Fibroblast of the conjunctiva (primary cell): ENCODE results near the gene PAK6.
A peak's percentile ranks its signal among the peaks of the same experiment; 100 is the strongest.

ENCODE experiments used
- DNase-seq: peaks from one replicate; pipeline ENCODE4 v3.0.0-alpha.2; 2010; ENCODE audit warnings: low read depth

Gene PAK6

GRCh38 chr15:40312370-40313158, 73.7 kb downstream of the PAK6 start:
- DNase-seq: no peak

GRCh38 chr15:40313531-40314398, 74.9 kb downstream of the PAK6 start:
- DNase-seq: no peak

- no peak for DNase-seq
These were observed 75.9 kb downstream of the PAK6 start for GRCh38 chr15:40314723-40315276.

DNA sequence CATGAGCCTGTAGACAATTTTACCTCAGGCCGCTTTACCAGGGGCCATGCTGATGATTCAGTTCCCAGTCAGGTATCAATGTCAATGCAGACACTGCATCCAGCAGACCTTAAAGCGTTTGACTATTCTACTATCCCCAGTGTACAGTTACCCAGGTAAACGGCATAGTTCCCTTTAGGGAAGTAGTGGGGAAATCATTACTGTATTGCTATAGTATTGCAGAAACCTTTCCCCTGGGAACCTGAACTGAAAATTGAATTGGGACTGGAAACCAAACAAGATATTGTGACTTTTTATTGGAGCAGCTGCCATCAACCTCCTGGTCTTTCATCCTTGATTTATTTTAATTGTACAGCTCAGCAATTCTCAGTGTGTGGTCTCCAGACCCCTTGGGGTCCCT, 78.1 kb downstream of the PAK6 start:
- DNase-seq: no peak

DNA sequence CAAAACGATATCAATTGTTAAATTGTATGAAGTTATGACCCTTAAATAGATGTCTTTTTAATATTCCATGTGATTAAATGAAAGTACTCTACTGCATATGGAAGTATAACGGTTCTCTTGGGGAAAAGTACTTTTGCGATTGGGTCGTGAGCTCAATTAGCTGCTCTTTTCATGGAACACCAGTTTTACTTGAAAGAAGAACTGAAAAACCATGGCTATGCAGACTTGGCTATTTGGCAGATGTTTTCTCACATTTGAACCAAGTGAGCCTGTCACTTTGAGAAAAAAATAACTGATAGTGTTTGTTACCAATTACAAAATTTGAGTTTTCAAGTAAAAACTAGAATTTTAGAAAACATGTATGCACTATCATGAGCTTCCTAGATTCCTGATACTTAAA, 78.7 kb downstream of the PAK6 start:
- no peak for DNase-seq

GRCh38 chr15:40320409-40320808, 81.5 kb downstream of the PAK6 start:
- DNase-seq: no peak

DNA sequence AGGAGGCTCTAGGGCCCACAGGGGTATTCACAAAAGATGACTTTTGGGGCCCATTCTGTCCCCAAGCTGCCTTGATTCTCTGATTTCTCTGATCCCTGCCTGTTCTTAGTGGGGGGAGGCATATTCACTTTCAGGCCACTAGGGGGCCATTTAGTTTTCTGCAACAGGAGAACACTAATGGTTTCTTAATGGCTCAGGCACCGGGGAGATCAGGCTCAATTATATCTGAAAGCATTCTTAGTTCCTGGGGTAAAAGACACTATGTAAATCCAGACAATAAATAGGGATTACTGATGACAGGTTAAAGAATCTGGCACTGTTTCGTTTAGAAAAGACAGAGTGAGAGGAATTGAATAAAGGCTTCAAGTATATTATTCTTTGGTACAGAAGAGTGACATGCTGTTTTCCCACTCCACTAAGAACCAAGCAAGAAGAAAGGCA, 82.1 kb downstream of the PAK6 start:
- peak; percentile 38 for DNase-seq

GRCh38 chr15:40322531-40323238, 83.8 kb downstream of the PAK6 start:
- no peak for DNase-seq

DNA sequence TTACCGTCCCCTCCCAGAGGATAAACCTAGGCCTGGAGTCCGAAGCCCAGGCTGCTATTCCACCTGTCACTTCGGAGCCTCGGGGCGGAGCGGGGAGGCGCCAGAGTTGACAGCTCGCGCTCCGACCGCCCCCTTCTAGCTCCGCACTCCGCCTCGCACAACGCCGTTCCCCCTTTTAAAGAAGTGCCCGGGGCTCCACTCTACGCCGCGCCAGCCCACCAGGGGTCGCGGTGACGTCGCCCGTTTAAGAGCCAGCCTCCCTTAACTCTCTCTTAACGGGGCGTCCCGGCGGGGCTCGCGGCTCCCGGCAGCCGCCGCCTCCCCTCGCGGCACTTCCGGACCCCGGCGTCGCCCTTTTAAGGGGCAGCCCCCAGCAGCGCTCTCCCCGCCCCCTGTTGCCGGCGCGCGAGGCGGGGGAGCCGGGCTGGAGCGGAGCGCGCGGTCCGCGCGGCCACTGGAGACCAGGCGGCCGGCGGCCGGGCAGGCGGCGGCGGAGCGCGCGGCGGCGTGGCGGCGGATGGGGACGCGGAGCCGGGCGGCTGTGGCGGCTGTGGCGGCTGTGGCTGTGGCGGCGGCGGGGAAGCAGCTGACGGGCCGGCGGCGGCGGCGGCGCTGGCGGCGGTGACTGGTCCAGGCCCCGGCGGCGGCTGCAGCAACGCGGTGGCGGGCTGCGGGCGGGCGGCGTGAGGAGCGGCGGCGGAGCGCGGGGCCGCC, 84.5 kb downstream of the PAK6 start, which contains the start of gene INAFM2:
Gene INAFM2 (plus strand): TSS at position 454 of the 714 bp plus-strand sequence. CDS start 364 bp downstream, outside the sequence.
- DNase-seq: peak; percentile 78

DNA sequence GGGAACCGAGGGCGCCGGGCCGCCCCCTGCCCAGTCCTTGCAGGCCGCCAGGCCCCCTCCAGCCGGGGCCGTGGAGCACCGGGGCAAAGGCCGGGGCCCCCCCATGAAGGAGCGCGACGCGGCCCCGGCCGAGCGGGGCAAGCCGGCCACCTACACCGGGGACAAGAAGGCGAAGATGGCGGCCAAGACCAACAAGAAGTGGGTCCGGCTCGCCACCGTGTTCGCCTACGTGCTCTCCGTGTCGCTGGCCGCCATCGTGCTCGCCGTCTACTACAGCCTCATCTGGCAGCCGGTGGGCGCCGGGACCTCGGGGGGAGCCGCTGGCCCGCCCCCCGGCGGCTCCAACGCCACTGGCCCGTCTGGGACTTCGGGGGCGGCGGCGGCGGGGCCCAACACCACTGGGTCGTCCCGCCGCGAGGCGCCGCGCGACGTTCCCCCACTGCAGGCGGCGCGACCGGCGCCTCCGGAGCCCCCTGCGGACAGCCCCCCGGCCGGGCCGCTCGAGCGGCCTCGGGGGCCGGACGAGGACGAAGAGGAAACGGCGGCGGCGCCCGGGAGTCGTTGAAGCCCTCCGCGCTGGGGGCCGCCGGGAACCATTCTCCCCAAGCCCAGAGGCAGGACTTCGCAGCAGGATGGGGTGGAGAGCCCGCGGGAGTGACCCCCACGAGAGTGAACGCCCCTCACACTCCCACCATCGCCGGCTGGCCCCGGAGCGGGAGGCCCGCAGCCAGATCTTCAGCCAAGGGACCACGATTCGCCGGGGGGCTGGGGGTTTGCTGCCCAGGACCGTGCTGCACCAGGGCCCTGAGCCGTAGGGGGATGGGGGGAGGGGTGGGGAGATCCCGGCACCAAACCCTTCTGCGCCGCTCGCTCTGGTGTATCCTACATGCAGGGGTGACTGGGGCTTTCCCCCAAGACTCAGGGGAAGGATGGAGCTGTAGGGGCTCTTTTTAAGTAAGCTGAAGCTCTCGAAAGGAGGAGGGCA, 85.4 kb downstream of the PAK6 start:
- no peak for DNase-seq

DNA sequence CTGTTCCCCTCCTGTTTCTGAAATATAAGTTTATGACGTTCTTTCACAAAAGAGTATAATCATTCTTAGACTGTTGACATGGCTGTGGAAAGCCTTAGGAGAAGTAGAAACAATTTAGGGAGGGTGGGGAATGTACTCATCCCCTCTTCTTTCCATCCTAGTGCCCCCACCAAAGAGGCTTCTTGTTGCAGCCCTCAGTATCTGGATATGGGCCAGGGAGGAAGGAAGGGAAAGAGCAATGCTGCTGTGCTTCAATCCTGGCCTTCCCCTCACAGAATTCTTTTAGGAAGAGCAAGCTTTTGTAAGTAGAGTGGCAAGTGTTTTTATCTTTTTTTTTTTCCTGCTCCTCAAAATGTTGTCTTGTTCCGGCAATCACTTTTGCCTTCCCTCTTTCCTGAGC, 86.3 kb downstream of the PAK6 start:
- no peak for DNase-seq

DNA sequence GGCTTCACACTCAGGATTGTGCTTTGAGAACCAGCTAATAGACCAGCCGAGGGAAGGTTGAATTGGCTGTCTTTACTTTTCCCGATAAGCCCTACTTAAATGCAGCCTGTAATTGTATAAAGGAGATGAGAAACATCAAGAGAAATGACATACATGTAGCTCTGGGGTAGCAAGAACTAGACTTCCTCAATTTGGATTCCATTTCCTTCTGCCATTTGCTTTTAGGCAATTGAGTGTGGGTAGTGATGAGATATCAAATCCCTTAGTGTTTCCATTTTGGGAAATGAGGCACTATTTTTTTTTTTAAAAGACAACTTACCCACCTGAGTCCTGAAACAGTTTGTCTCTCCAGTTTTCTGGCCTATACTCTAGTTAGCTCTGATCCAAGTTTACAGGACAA, 86.8 kb downstream of the PAK6 start:
- no peak for DNase-seq
